ENCODE results near the gene DSCAML1.

DSCAML1 gene

GRCh38 chr11:117747892-117748291 lies 49.1 kb downstream of the DSCAML1 start:
- TF ChIP-seq CTCF (IDR thresholded peaks at IDR 0.05; ENCODE audit: insufficient read depth, low read depth, low read length, missing control alignments) = no peak
- no peak for DNase-seq (ENCODE audit: low read depth)
- no peak overlapping the region for H3K4me3 ChIP-seq (ENCODE audit: low read depth, low read length)

GRCh38 chr11:117745346-117745745 lies 51.7 kb downstream of the DSCAML1 start:
- no peak overlapping the region for H3K4me3 ChIP-seq (ENCODE audit: low read depth, low read length)
- TF ChIP-seq CTCF (IDR thresholded peaks at IDR 0.05; ENCODE audit: insufficient read depth, low read depth, low read length, missing control alignments) = no peak
- no peak for DNase-seq (ENCODE audit: low read depth)

- no peak for DNase-seq (ENCODE audit: low read depth)
Observed at GRCh38 chr11:117744471-117745150, 52.4 kb downstream of the DSCAML1 start.

GRCh38 chr11:117743121-117743815 lies 53.7 kb downstream of the DSCAML1 start:
- no peak for TF ChIP-seq CTCF (IDR thresholded peaks at IDR 0.05; ENCODE audit: insufficient read depth, low read depth, low read length, missing control alignments)
- H3K4me3 ChIP-seq (ENCODE audit: low read depth, low read length) = no peak overlapping the region
- no peak for DNase-seq (ENCODE audit: low read depth)

More at GRCh38 chr11:117744471-117745150, 52.4 kb downstream of the DSCAML1 start:
- TF ChIP-seq CTCF (IDR thresholded peaks at IDR 0.05; ENCODE audit: insufficient read depth, low read depth, low read length, missing control alignments) = no peak
- H3K4me3 ChIP-seq (ENCODE audit: low read depth, low read length) = no peak overlapping the region

- no peak overlapping the region for H3K4me3 ChIP-seq (ENCODE audit: low read depth, low read length)
- no peak for TF ChIP-seq CTCF (IDR thresholded peaks at IDR 0.05; ENCODE audit: insufficient read depth, low read depth, low read length, missing control alignments)
- no peak for DNase-seq (ENCODE audit: low read depth)
Observed at GRCh38 chr11:117738246-117738957, 58.6 kb downstream of the DSCAML1 start.

GRCh38 chr11:117735350-117735977 lies 61.6 kb downstream of the DSCAML1 start:
- no peak overlapping the region for H3K4me3 ChIP-seq (ENCODE audit: low read depth, low read length)
- no peak for TF ChIP-seq CTCF (IDR thresholded peaks at IDR 0.05; ENCODE audit: insufficient read depth, low read depth, low read length, missing control alignments)
- DNase-seq (ENCODE audit: low read depth) = no peak

Data from GM12865 (cell line).